Right cardiac atrium (tissue), 5 donors: ENCODE measurements around the gene NR2F6. TPM values are rescaled to one million over a fixed set of nuclear protein-coding genes. Genes with fewer than 3 reads are reported as not detected.

Source experiments
- ATAC-seq, 2 donors: fragments of 200-7000 bp; cut with Tn5 transposase; one replicate each; pipeline versions ENCODE4 v1.8.0 to v1.9.1; 2020; ENCODE audit warnings: moderate library complexity in 2 of 2, mild to moderate bottlenecking in 1 of 2
- DNase-seq, 3 donors: peaks; one replicate each; pipeline ENCODE4 v3.0.0-alpha.2; 2020
- H3K27ac ChIP-seq: one replicate; pipeline ENCODE4 v1.5.1; 2013; ENCODE audit warnings: mild to moderate bottlenecking, low read length, control low read depth, moderate library complexity
- H3K27me3 ChIP-seq: one replicate; pipeline ENCODE4 v1.6.1; 2013; ENCODE audit not compliant: control insufficient read depth, insufficient read depth
- H3K4me1 ChIP-seq: one replicate; pipeline ENCODE4 v1.6.1; 2013; ENCODE audit warnings: low read length; ENCODE audit not compliant: control insufficient read depth, insufficient read depth
- H3K4me3 ChIP-seq: one replicate; pipeline ENCODE4 v1.5.1; 2013; ENCODE audit warnings: low read length, control low read depth
- H3K9me3 ChIP-seq: one replicate; pipeline ENCODE4 v1.6.1; 2013; ENCODE audit warnings: low read length; ENCODE audit not compliant: control insufficient read depth
- WGBS: extraction: QIAGEN DNeasy Blood & Tissue Kit; methylation state at CpG from one replicate; pipeline ENCODE4 v1.1.7; 2013; 5-methylcytosine and 5-hydroxymethylcytosine counted together
- intact Hi-C, 4 donors: fragments of 100-400 bp; cut with DNase I; formaldehyde crosslinking; loops; one replicate each; pipeline versions ENCODE4 v1.11.0 to v1.14.0; 2022 to 2023
- polyA plus RNA-seq: library from polyadenylated mRNA; stranded (reverse); fragments of 200-250 nt; gene quantifications from one replicate; pipeline ENCODE4 v1.2.3, GENCODE V29; 2013
- total RNA-seq, 4 donors: library from RNA; stranded (reverse); fragmentation: NEBNext Ultra II Directional; extraction: Animal tissue kit (Norgen Biotek cat#: 25700); gene quantifications; one replicate each; pipeline ENCODE4 v1.2.1, GENCODE V29; 2021
- donor health status: healthy with polysubstance abuse.
- donor health status: DM: no; HTN: yes; CAD: no.
- donor health status: DM: no; HTN: no; CAD: no.
- donor health status: DM: no; HTN: yes; CAD: no; lungs with severe emphysema.
- donor health status: DM: yes; HTN: yes; CAD: no.

NR2F6 gene
- total and polyA plus RNA-seq, 5 donors: 28.6 to 57.5 (median 45.1) TPM

DNA sequence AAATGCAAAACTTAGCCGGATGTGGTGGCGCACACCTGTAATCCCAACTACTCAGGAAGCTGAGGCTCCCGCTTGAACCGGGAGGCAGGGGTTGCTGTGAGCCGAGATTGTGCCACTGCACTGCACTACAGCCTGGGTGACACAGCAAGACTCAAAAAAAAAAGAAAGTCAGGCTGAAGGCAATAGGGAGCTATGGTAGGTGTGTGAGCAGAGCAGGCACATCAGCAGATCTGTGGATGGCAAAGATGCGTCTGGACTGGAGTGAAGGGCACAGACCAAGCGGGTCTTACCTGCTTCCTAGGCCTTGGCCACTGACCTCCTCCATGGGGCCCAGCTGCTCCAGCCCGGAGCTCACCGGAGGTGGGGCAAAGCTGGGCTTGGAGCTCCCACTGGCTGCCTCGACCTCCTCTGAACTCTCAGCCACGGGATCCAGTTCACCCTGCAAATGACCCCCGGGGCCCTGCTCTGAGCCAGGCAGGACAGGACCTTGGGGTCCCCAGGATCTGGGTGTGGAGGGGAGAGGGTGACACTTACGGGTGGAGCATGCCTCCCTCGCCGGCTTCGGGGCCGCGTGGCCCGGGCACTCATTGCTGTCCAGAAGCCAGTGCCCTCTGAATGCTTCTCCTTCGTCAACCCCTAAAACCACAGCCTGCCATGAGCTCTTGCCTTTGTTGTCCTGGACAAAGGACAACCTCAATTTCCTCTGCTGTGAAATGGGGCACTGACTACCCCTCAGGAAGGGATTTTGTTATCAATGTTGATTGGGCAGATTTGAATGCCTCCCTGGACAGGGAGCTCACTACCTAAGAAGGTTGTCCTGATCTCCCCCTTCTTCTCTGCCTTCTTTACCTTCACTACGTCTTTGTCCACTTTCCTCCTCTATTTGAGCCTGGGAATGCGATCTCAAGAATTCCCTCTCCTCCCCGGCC, 18.3 kb upstream of the NR2F6 start:
- Histone ChIP-seq H3K27ac (peak overlapping the region; percentile 86), H3K9me3 (no peaks in the 10 kb centered on the region), H3K4me1 (peaks cover 4% of the 10 kb centered on the region), H3K4me3 (peak overlapping the region; percentile 53), H3K27me3 (no peaks in the 10 kb centered on the region)
- ATAC-seq: no peak
- DNase-seq: peak in 1 of 3 donors; percentile 46
- intact Hi-C loops: no loop called here
- WGBS: 65% methylated on average over 23 of the region's 23 CpGs

GRCh38 chr19:17262557-17262956, 16.8 kb upstream of the NR2F6 start:
- intact Hi-C loops: no loop called here
- Histone ChIP-seq H3K4me3 (peak overlapping the region; percentile 22), H3K4me1 (no peaks in the 10 kb centered on the region), H3K9me3 (no peaks in the 10 kb centered on the region), H3K27me3 (no peaks in the 10 kb centered on the region), H3K27ac (no peak overlapping the region)
- ATAC-seq: no peak
- 49% methylated on average over 16 of the region's 16 CpGs for WGBS
- peak in 1 of 3 donors; percentile 45 for DNase-seq

- Histone ChIP-seq H3K4me3 (no peak overlapping the region), H3K9me3 (no peaks in the 10 kb centered on the region), H3K27me3 (no peaks in the 10 kb centered on the region), H3K4me1 (no peaks in the 10 kb centered on the region), H3K27ac (no peak overlapping the region)
- intact Hi-C loops: no loop called here
- DNase-seq: peak; percentile 80 to 91 (median 89)
- 25% methylated on average over 15 of the region's 15 CpGs for WGBS
- peak; percentile 74 to 81 for ATAC-seq
Observed at GRCh38 chr19:17260842-17261325, 15.2 kb upstream of the NR2F6 start.

GRCh38 chr19:17259934-17260333, 14.2 kb upstream of the NR2F6 start:
- H3K4me3 ChIP-seq: no peak overlapping the region
- ATAC-seq (no peak), DNase-seq (peak in 1 of 3 donors; percentile 10)
- no peak overlapping the region for H3K27ac ChIP-seq
- H3K4me1 ChIP-seq: no peaks in the 10 kb centered on the region
- 53% methylated on average over 1 of the region's 1 CpG for WGBS
- no peaks in the 10 kb centered on the region for H3K9me3 ChIP-seq
- H3K27me3 ChIP-seq: no peaks in the 10 kb centered on the region
- intact Hi-C loops: no loop called here

DNA sequence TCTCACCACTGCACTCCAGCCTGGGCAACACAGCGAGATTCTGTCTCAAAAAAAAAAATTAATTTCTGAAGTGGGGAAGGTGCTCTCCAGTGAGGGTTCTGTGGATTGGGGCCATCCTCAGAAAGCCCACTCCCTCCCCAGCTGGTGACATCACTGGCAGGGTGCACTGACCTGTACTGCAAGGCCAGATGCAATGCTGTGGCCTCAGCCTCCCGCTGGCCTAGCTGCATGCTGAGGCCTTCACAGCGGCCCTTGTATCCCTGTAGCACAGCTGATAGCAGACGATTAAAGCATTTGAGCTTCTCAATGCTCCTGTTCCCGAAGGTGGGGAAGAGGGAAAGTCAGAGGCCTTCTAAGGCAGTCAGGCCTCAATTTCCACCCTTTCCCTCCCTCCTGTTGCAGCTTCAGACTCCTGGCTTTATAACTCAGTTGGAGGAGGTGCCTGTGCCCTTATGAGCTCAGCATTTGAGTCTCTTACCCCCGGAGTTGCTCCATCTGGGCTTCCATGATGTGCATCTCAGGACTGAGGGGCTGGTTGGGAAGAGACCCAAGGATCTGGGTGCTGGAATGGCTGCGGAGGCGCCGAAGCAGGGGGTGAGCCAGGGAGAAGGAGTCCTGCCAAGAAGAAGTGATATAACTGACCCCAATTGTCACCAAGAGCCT, 13.5 kb upstream of the NR2F6 start:
- Histone ChIP-seq H3K4me1 (no peaks in the 10 kb centered on the region), H3K27me3 (no peaks in the 10 kb centered on the region), H3K4me3 (no peak overlapping the region), H3K9me3 (no peaks in the 10 kb centered on the region), H3K27ac (no peak overlapping the region)
- DNase-seq: peak in 1 of 3 donors; percentile 16
- no peak for ATAC-seq
- 91% methylated on average over 9 of the region's 9 CpGs for WGBS
- intact Hi-C loops: no loop called here

GRCh38 chr19:17256130-17256529, 10.4 kb upstream of the NR2F6 start:
- H3K4me1 ChIP-seq: no peaks in the 10 kb centered on the region
- H3K9me3 ChIP-seq: no peaks in the 10 kb centered on the region
- DNase-seq (no peak), ATAC-seq (no peak)
- H3K4me3 ChIP-seq: no peak overlapping the region
- 85% methylated on average over 3 of the region's 3 CpGs for WGBS
- intact Hi-C loops: no loop called here
- H3K27ac ChIP-seq: no peak overlapping the region
- no peaks in the 10 kb centered on the region for H3K27me3 ChIP-seq

GRCh38 chr19:17255150-17255621, 9.5 kb upstream of the NR2F6 start:
- Histone ChIP-seq H3K9me3 (no peaks in the 10 kb centered on the region), H3K27me3 (no peaks in the 10 kb centered on the region), H3K27ac (no peak overlapping the region), H3K4me1 (no peaks in the 10 kb centered on the region), H3K4me3 (no peak overlapping the region)
- 73% methylated on average over 18 of the region's 18 CpGs for WGBS
- DNase-seq (peak in 1 of 3 donors; percentile 37), ATAC-seq (no peak)
- intact Hi-C loops: no loop called here

GRCh38 chr19:17254636-17255035, 8.9 kb upstream of the NR2F6 start:
- Histone ChIP-seq H3K27ac (no peak overlapping the region), H3K4me3 (no peak overlapping the region), H3K4me1 (no peaks in the 10 kb centered on the region), H3K9me3 (no peaks in the 10 kb centered on the region), H3K27me3 (no peaks in the 10 kb centered on the region)
- 78% methylated on average over 10 of the region's 10 CpGs for WGBS
- intact Hi-C loops: no loop called here
- ATAC-seq: no peak
- DNase-seq: peak in 1 of 3 donors; percentile 13

- Histone ChIP-seq H3K4me3 (no peak overlapping the region), H3K27ac (no peak overlapping the region), H3K4me1 (peaks cover 3% of the 10 kb centered on the region), H3K9me3 (no peaks in the 10 kb centered on the region), H3K27me3 (no peaks in the 10 kb centered on the region)
- no peak for ATAC-seq
- WGBS: 77% methylated on average over 15 of the region's 15 CpGs
- DNase-seq: peak in 1 of 3 donors; percentile 26
- intact Hi-C loops: no loop called here
Observed at GRCh38 chr19:17249887-17250548, 4.3 kb upstream of the NR2F6 start.

DNA sequence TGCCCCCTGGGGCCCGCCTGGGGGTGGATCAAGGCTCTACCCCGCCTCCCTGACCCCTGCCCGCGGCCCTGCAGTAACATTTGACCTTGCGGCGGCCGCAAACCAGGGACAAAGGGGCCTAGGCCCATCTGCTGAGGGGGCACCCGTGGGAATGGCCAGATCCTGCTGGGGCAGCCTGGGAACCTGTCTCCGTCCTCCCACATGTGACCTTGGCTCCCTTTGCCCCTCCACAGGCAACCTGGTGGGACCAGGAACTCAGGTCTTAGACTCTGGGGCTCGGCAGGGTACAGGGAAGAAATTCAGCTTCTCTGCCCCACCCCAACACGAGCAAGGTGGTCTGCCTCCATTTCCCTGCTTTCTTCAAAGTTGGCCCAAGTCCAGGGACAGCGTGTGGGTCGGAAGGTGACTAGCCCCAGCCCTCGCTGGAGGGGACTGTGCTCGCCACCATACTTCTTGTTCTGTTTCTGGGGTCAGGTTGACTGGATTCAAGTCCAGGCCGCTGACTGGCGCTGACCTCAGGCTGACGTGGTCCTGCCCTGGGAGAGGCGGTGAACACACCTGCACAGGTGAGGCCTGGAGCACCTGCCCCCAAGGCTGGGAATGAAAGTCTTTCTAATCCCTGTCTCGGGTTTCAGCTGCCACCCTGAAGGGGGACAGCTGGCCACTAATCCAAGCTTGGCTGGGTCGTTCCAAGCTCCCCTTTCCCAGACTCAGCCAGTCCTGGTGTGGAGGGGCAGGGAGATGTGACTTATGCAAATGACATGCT, 2.5 kb upstream of the NR2F6 start:
- WGBS: 67% methylated on average over 21 of the region's 21 CpGs
- no peaks in the 10 kb centered on the region for H3K9me3 ChIP-seq
- H3K27me3 ChIP-seq: no peaks in the 10 kb centered on the region
- DNase-seq (no peak), ATAC-seq (no peak)
- intact Hi-C loops: no loop called here
- H3K4me1 ChIP-seq: peaks cover 3% of the 10 kb centered on the region
- no peak overlapping the region for H3K4me3 ChIP-seq
- H3K27ac ChIP-seq: no peak overlapping the region
